Measurements from ENCODE around the gene MSI2.

GRCh38 chr17:57459286-57459915, 203.1 kb downstream of the MSI2 start:
- TF ChIP-seq REST (IDR thresholded peaks at IDR 0.05; ENCODE audit: unreplicated experiment) (no peak), CTCF (conservative IDR thresholded peaks at IDR 0.05; ENCODE audit: low read depth in 2 of 2) (no peak), EZH2phosphoT487 (IDR thresholded peaks at IDR 0.05; ENCODE audit: unreplicated experiment) (no peak)

All from GM23338 (cell line).